22Rv1 (cell line): Measurements from ENCODE around the gene HAGH.
"Not testable (repeated sequence)": the region's sequence is repeated elsewhere in the genome, so short reads cannot be mapped to it uniquely, and the experiment has no call there.

Experiments used
- H3K27ac ChIP-seq: fragments of 450-650 bp; 2 replicates; pipeline ENCODE4 v1.5.1; 2017
- ZFX ChIP-seq: fragments of 450-650 bp; IDR thresholded peaks from 2 replicates; pipeline ENCODE4 v1.6.1; 2017; ENCODE audit warnings: antibody characterized with exemption, borderline replicate concordance
- TF ChIP-seq, protein P1 (sequence below): fragments of 450-650 bp; IDR thresholded peaks from 2 replicates; pipeline ENCODE4 v1.5.1; 2017; ENCODE audit warnings: mild to moderate bottlenecking

HAGH gene

DNA sequence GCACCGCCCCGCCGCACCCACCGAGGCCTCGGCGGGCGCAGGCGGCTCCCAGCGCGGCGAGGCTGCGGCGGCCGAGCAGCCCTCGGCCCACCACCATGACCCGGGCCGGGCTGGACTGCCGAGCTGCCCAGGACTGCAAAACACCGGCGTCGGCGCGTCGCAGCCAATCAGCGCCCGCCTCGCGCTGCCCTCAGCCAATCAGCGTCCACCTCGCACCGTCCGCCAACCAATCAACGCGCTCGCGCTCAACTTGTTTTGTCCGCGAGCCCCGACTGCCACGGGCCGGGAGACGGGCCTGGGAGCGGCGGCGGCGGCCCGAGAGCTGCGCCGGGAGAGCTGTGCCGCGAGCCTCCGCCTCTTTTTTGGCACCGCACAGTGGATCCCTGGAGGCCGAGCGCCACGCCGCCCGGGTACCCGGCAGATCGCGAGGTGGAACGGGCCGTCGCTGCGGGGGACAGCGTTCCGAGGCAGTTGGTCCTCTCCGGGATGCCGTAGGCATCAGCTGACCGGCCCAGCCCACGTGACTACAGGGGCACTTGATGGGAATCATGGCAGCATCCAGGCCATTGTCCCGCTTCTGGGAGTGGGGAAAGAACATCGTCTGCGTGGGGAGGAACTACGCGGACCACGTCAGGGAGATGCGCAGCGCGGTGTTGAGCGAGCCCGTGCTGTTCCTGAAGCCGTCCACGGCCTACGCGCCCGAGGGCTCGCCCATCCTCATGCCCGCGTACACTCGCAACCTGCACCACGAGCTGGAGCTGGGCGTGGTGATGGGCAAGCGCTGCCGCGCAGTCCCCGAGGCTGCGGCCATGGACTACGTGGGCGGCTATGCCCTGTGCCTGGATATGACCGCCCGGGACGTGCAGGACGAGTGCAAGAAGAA is at the start of gene HAGH, which contains the start of gene FAHD1:
Gene HAGH (minus strand): TSS at position 135 of the 883 bp plus-strand sequence. CDS start 38 bp downstream, at position 97.
Gene FAHD1 (plus strand): TSS at position 516 of the 883 bp plus-strand sequence. CDS start 33 bp downstream, at position 549.
- peak within 1 kb of the TSS; percentile 82 for H3K27ac ChIP-seq
- TF ChIP-seq ZFX = no peak
- TF ChIP-seq, protein P1, sequence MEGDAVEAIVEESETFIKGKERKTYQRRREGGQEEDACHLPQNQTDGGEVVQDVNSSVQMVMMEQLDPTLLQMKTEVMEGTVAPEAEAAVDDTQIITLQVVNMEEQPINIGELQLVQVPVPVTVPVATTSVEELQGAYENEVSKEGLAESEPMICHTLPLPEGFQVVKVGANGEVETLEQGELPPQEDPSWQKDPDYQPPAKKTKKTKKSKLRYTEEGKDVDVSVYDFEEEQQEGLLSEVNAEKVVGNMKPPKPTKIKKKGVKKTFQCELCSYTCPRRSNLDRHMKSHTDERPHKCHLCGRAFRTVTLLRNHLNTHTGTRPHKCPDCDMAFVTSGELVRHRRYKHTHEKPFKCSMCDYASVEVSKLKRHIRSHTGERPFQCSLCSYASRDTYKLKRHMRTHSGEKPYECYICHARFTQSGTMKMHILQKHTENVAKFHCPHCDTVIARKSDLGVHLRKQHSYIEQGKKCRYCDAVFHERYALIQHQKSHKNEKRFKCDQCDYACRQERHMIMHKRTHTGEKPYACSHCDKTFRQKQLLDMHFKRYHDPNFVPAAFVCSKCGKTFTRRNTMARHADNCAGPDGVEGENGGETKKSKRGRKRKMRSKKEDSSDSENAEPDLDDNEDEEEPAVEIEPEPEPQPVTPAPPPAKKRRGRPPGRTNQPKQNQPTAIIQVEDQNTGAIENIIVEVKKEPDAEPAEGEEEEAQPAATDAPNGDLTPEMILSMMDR = no peak

DNA sequence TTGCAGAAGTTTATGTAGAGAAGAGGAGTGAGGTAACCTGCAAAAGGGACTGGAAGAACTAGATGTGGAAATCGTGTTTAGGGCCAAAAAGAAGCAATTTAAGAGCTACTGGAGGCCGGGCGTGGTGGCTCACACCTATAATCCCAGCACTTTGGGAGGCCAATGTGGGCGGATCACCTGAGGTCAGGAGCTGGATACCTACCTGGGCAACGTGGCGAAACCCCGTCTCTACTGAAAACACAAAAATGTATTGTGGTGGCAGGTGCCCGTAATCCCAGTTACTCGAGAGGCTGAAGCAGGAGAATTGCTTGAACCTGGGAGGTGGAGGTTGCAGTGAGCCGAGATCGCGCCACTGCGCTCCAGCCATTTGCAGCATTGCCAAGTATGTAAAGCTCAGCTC is 49.4 kb upstream of the HAGH start:
- H3K27ac ChIP-seq = not testable (repeated sequence)

DNA sequence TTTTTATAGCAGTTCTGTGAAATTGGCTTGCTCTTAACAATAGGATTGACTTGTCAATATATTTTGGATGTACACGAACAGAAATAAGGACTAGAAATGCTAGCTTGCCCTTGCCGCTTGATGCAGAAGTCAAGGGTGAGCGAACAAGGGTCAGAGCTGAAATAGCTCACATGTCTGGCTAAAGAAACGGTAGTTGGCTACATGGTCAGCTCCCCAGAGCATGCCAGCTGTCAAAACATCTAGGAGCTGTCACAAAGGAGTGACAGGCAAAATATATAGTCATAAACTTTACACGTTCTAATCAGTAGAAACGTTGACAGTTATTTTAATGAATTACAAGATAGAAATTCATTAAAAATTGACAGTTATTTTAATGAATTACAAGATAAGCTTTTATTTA is 48.2 kb upstream of the HAGH start:
- no peak overlapping the region for H3K27ac ChIP-seq
- no peak for TF ChIP-seq ZFX

DNA sequence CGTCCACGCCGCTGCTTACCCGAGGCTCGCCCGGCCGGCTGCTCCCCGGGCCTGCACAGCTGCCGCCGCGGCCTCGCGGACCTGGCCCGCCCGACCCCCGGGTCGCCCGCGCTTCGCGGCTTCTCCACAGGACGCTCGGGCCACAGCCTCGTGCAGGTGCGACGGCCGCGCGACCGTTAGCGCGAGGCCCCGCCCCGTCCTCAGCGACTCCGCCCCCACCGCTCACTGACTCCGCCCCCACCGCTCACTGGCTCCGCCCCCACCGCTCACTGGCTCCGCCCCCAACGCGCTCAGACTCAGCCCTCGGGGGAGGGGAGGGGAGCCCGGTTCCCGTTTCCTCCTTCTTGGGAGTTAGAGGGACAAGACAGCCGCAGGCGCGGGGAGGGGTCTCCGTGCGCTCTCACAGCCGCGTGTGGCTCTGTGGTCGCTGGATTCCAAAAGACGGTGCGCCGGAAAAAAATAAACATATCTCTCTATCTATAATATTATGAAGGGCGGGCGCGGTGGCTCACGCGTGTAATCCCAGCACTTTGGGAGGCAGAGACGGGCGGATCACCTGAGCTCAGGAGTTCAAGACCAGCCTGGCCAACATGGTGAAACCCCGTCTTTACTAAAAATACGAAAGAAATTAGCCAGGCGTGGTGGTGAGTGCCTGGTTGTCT is 45.5 kb upstream of the HAGH start, which contains the start of gene MEIOB:
Gene MEIOB (minus strand): TSS at position 191 of the 662 bp plus-strand sequence. CDS start 3,989 bp downstream, outside the sequence.
- TF ChIP-seq, protein P1 = no peak
- TF ChIP-seq ZFX = no peak
- no peak within 1 kb of the TSS for H3K27ac ChIP-seq

DNA sequence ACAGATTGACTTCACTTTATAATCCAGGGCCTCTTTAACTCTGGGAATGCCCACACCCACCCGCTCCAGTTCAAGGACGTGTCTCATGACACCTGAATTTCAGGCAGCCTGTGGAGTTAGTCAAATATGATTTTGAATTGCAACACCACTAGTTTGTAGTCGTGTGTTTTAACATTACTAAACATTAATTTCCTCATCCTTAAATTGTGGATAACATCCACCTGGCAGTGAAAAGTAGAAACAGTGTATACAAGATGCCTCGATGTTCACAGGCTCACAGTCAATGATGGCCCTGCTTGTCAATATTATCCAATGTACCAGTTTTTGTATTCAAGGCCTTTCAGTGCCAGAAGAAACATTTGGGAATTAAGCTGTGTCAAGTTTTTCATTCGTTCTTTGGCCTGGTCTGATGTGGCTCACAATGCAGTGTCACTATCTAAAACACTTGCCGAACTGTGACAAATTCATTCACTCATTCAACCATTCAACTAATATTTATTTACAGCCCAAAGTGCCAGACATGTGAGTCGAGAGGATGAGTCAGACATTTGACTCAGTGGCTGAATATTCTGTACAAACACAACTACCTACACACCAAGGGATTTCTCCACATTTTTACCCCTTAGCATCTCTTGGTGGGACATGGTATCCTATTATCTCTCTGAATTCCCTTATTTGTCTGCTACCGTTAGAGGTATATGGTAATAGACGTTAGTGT is 43.9 kb upstream of the HAGH start:
- H3K27ac ChIP-seq = no peak overlapping the region
- TF ChIP-seq, protein P1 = no peak
- TF ChIP-seq ZFX = no peak

DNA sequence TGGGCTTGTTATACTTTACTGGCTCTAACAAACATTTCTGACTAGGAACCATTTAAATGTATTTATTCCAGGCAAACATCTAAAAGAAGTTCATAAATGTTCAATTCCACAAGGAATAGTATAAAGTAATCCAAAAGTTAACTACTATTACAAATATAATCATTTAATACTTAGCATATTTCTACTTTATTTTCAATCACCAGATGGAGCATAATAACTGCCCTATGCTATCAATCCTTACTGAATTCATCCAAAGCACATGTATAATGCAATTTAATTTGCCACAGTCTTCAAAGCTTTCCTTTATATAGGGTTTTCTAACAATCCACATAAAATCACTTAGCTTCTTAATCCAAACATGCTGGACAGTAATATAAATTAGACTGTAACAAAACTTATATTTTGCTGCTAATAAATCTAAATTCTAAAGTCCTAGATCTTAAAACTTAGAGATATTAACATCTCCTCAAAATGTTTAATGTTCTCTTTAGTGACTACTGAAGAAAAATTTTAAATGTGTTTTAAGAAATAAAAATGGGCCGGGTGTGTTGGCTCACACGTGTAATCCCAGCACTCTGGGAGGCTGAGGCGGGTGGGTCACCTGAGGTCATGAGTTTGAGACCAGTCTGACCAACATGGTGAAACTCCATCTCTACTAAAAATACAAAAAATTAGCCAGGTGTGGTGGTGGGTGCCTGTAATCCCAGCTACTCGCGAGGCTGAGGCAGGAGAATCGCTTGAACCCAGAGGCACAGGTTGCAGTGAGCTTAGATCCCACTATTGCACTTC is 39.5 kb upstream of the HAGH start:
- no peak for TF ChIP-seq ZFX
- no peak overlapping the region for H3K27ac ChIP-seq

GRCh38 chr16:1863681-1864460 is 37.2 kb upstream of the HAGH start:
- no peak for TF ChIP-seq ZFX
- TF ChIP-seq, protein P1 = peak; percentile 79
- no peak overlapping the region for H3K27ac ChIP-seq
